PFSK-1 (cell line): ENCODE measurements around the gene NUDC.

ENCODE experiments used
- POLR2AphosphoS5 ChIP-seq: IDR thresholded peaks from 2 replicates; pipeline ENCODE4 v1.6.1; 2012; ENCODE audit warnings: low read depth, mild to moderate bottlenecking, control low read depth, low read length, moderate library complexity
- SIN3A ChIP-seq: IDR thresholded peaks from 2 replicates; pipeline ENCODE4 v1.6.1; 2012; ENCODE audit warnings: mild to moderate bottlenecking, low read length, moderate library complexity, borderline replicate concordance; ENCODE audit not compliant: insufficient read depth
- TAF1 ChIP-seq: IDR thresholded peaks from 2 replicates; pipeline ENCODE4 v1.6.1; 2012; ENCODE audit warnings: low read length, control low read depth, borderline replicate concordance; ENCODE audit not compliant: insufficient read depth

- no peak for TF ChIP-seq TAF1
- TF ChIP-seq POLR2AphosphoS5, result no peak
- TF ChIP-seq SIN3A, result no peak
Measured at GRCh38 chr1:26991310-26992116, 70.0 kb downstream of the NUDC start.
